H1 (cell line): ENCODE data around the gene DOCK8. TPM values are rescaled to one million over a fixed set of nuclear protein-coding genes. Genes with fewer than 3 reads are reported as not detected.

Source experiments
- CTCF ChIA-PET: fragments of 300-600 bp; sonication (Branson Sonifier 250); formaldehyde crosslinking; loops from one replicate; lab custom pipeline; 2021; ENCODE audit not compliant: partially characterized antibody; lab: Charles Lee
- POLR2A ChIA-PET: fragments of 300-600 bp; sonication (Branson Sonifier 250); formaldehyde crosslinking; loops from one replicate; lab custom pipeline; 2021; ENCODE audit warnings: inconsistent platforms; ENCODE audit not compliant: partially characterized antibody; lab: Charles Lee
- DNase-seq, 2 experiments: peaks; one replicate each; pipeline versions ENCODE4 v3.0.0 to v3.0.0-alpha.2; 2010 to 2022; ENCODE audit warnings: low spot score in 2 of 2, low read depth in 1 of 2, mixed read lengths in 1 of 2
- FAIRE-seq: peaks from 2 replicates; lab custom pipeline; 2011; peaks lifted over from hg19 to GRCh38; lab: Jason Lieb, UNC
- H2AFZ ChIP-seq: 2 replicates; pipeline ENCODE4 v1.8.1; 2012; ENCODE audit warnings: low read length, inconsistent platforms
- H2AK5ac ChIP-seq: 2 replicates; pipeline ENCODE4 v1.6.1; 2013; ENCODE audit warnings: low read depth, low read length
- H2BK120ac ChIP-seq: replicated peaks from 2 replicates; pipeline ENCODE3; 2013; ENCODE audit warnings: low read depth, low read length, inconsistent platforms
- H2BK12ac ChIP-seq: 2 replicates; pipeline ENCODE4 v1.6.1; 2013; ENCODE audit warnings: low read depth, low read length
- H2BK15ac ChIP-seq: 2 replicates; pipeline ENCODE4 v1.6.1; 2013; ENCODE audit warnings: low read length
- H2BK20ac ChIP-seq: 2 replicates; pipeline ENCODE4 v1.6.1; 2013; ENCODE audit warnings: low read length
- H2BK5ac ChIP-seq: 2 replicates; pipeline ENCODE4 v1.6.1; 2013; ENCODE audit warnings: low read depth, low read length
- H3K14ac ChIP-seq: 2 replicates; pipeline ENCODE4 v1.6.1; 2013; ENCODE audit warnings: inconsistent platforms; ENCODE audit not compliant: insufficient read length
- H3K18ac ChIP-seq: 2 replicates; pipeline ENCODE4 v1.6.1; 2013; ENCODE audit warnings: low read length; ENCODE audit errors: extremely low read depth
- H3K23ac ChIP-seq: 2 replicates; pipeline ENCODE4 v1.6.1; 2013; ENCODE audit warnings: inconsistent platforms; ENCODE audit not compliant: insufficient read length
- H3K23me2 ChIP-seq: 2 replicates; pipeline ENCODE4 v1.6.1; 2013; ENCODE audit warnings: low read depth, low read length
- H3K27ac ChIP-seq: 2 replicates; pipeline ENCODE4 v1.6.1; 2011; ENCODE audit warnings: low read depth, low read length, inconsistent platforms
- H3K27me3 ChIP-seq, 4 experiments: replicated peaks in 1 of 4; 1 replicate in 1 of 4; 2 replicates in 3 of 4; pipeline versions ENCODE4 v1.6.1 to v1.8.1; 2011 to 2013; ENCODE audit warnings: low read length in 3 of 4, mild to moderate bottlenecking in 3 of 4, inconsistent platforms in 2 of 4, mixed read lengths in 2 of 4, moderate library complexity in 1 of 4; ENCODE audit not compliant: control insufficient read depth in 3 of 4, insufficient read depth in 3 of 4; ENCODE audit errors: extremely low read depth in 1 of 4
- H3K36me3 ChIP-seq, 4 experiments: 2 replicates each; pipeline versions ENCODE4 v1.6.1 to v1.8.1; 2011 to 2013; ENCODE audit warnings: mild to moderate bottlenecking in 4 of 4, low read length in 3 of 4, moderate library complexity in 2 of 4, control low read depth in 1 of 4, inconsistent platforms in 1 of 4; ENCODE audit not compliant: insufficient read depth in 4 of 4, control insufficient read depth in 2 of 4
- H3K4ac ChIP-seq: replicated peaks from 2 replicates; pipeline ENCODE3; 2013; ENCODE audit warnings: low read length, low read depth, mixed read lengths, inconsistent platforms; ENCODE audit not compliant: insufficient read length
- H3K4me1 ChIP-seq, 4 experiments: replicated peaks in 1 of 4; 1 replicate in 1 of 4; 2 replicates in 3 of 4; pipeline versions ENCODE4 v1.6.1 to v1.8.1; 2011 to 2013; ENCODE audit warnings: low read length in 3 of 4, inconsistent platforms in 2 of 4, mixed read lengths in 1 of 4; ENCODE audit not compliant: insufficient read depth in 4 of 4, control insufficient read depth in 3 of 4
- H3K4me2 ChIP-seq, 2 experiments: 2 replicates each; pipeline versions ENCODE4 v1.6.1 to v1.8.1; 2011 to 2013; ENCODE audit warnings: low read depth in 2 of 2, low read length in 2 of 2, control low read depth in 1 of 2, inconsistent platforms in 1 of 2, mild to moderate bottlenecking in 1 of 2; ENCODE audit not compliant: insufficient read depth in 1 of 2
- H3K4me3 ChIP-seq, 4 experiments: fragments of 200-600, 300-600 bp in 1 of 4; sonication (generic), shearing (Covaris generic), sonication (Bioruptor Twin) in 1 of 4; 2 replicates each; pipeline versions ENCODE4 v1.5.1 to v1.8.1; 2011 to 2016; ENCODE audit warnings: low read length in 4 of 4, low read depth in 3 of 4, control low read depth in 2 of 4, inconsistent platforms in 2 of 4, mild to moderate bottlenecking in 2 of 4, mixed read lengths in 1 of 4, moderate library complexity in 1 of 4; ENCODE audit not compliant: insufficient read depth in 2 of 4; ENCODE audit errors: extremely low read depth in 1 of 4
- H3K56ac ChIP-seq: replicated peaks from 2 replicates; pipeline ENCODE3; 2013; ENCODE audit warnings: low read depth, mild to moderate bottlenecking, mixed read lengths, low read length, inconsistent platforms; ENCODE audit not compliant: insufficient read length
- H3K79me1 ChIP-seq: 2 replicates; pipeline ENCODE4 v1.6.1; 2013; ENCODE audit warnings: low read depth, low read length, control low read depth
- H3K79me2 ChIP-seq, 2 experiments: 2 replicates each; pipeline versions ENCODE4 v1.6.1 to v1.8.1; 2012 to 2013; ENCODE audit warnings: low read length in 2 of 2, mild to moderate bottlenecking in 2 of 2, inconsistent platforms in 1 of 2; ENCODE audit not compliant: insufficient read depth in 2 of 2, control insufficient read depth in 1 of 2
- H3K9ac ChIP-seq, 4 experiments: replicated peaks in 1 of 4; 1 replicate in 1 of 4; 2 replicates in 3 of 4; pipeline versions ENCODE4 v1.6.1 to v1.8.1; 2011 to 2013; ENCODE audit warnings: low read depth in 3 of 4, low read length in 3 of 4, control low read depth in 2 of 4, mild to moderate bottlenecking in 2 of 4, moderate library complexity in 2 of 4, inconsistent platforms in 1 of 4; ENCODE audit errors: extremely low read depth in 1 of 4
- H3K9me3 ChIP-seq, 2 experiments: 2 replicates each; pipeline versions ENCODE4 v1.6.1 to v1.8.1; 2012 to 2013; ENCODE audit warnings: mild to moderate bottlenecking in 2 of 2, moderate library complexity in 2 of 2, control low read depth in 1 of 2, inconsistent platforms in 1 of 2, low read depth in 1 of 2, low read length in 1 of 2, mixed read lengths in 1 of 2; ENCODE audit not compliant: insufficient read depth in 2 of 2
- H4K20me1 ChIP-seq, 2 experiments: replicated peaks in 1 of 2; 2 replicates each; pipeline versions ENCODE3 to v1.8.1; 2011 to 2013; ENCODE audit warnings: inconsistent platforms in 2 of 2, low read length in 2 of 2, mild to moderate bottlenecking in 1 of 2; ENCODE audit not compliant: insufficient read depth in 2 of 2, control insufficient read depth in 1 of 2
- H4K5ac ChIP-seq: 2 replicates; pipeline ENCODE4 v1.6.1; 2013; ENCODE audit warnings: low read length, low read depth, mixed read lengths, inconsistent platforms; ENCODE audit not compliant: insufficient read length
- H4K8ac ChIP-seq: 2 replicates; pipeline ENCODE4 v1.8.0; 2013; ENCODE audit warnings: mild to moderate bottlenecking, moderate library complexity, low read length, inconsistent platforms; ENCODE audit not compliant: insufficient read depth; ENCODE audit errors: extremely low read depth
- H4K91ac ChIP-seq: replicated peaks from 2 replicates; pipeline ENCODE3; 2013; ENCODE audit warnings: low read length, mixed read lengths, inconsistent platforms; ENCODE audit not compliant: insufficient read length
- ATF3 ChIP-seq: IDR thresholded peaks from 2 replicates; pipeline ENCODE4 v1.6.1; 2011; ENCODE audit warnings: low read depth, mild to moderate bottlenecking, low read length; ENCODE audit not compliant: insufficient read depth
- CEBPB ChIP-seq: IDR thresholded peaks from 2 replicates; pipeline ENCODE4 v1.6.1; 2012; ENCODE audit warnings: low read depth, low read length
- CHD2 ChIP-seq: IDR thresholded peaks from 2 replicates; pipeline ENCODE4 v1.6.1; 2012; ENCODE audit warnings: low read length, improper control_type of control experiment
- CREB1 ChIP-seq: IDR thresholded peaks from 2 replicates; pipeline ENCODE4 v1.6.1; 2012; ENCODE audit warnings: inconsistent platforms
- EZH2 ChIP-seq: fragments of 200-600 bp; sonication (generic); IDR thresholded peaks from 2 replicates; pipeline ENCODE4 v1.7.1; 2012; ENCODE audit warnings: low read depth, mild to moderate bottlenecking, moderate library complexity, low read length, inconsistent platforms; ENCODE audit not compliant: severe bottlenecking
- JUND ChIP-seq: IDR thresholded peaks from 2 replicates; pipeline ENCODE4 v1.6.1; 2011; ENCODE audit warnings: mild to moderate bottlenecking, improper control_type of control experiment, low read length
- POLR2A ChIP-seq, 2 experiments: IDR thresholded peaks; 1 replicate in 1 of 2; 2 replicates in 1 of 2; pipeline ENCODE4 v1.6.1; 2011; ENCODE audit warnings: low read depth in 2 of 2, low read length in 2 of 2, mild to moderate bottlenecking in 2 of 2; ENCODE audit errors: control extremely low read depth in 1 of 2
- POLR2AphosphoS5 ChIP-seq: IDR thresholded peaks from 2 replicates; pipeline ENCODE4 v1.6.1; 2011; ENCODE audit warnings: low read depth, low read length
- RNF2 ChIP-seq: fragments of 200-900, 300-1000 bp; sonication (generic); IDR thresholded peaks from 2 replicates; pipeline ENCODE4 v1.7.1; 2016; ENCODE audit warnings: borderline replicate concordance, low read depth, mild to moderate bottlenecking, antibody characterized with exemption, low read length; ENCODE audit not compliant: poor library complexity, severe bottlenecking; ENCODE audit errors: missing control alignments
- SIX5 ChIP-seq: IDR thresholded peaks from 2 replicates; pipeline ENCODE4 v1.6.1; 2011; ENCODE audit warnings: mild to moderate bottlenecking, low read depth, low read length
- TAF7 ChIP-seq: optimal IDR thresholded peaks from 2 replicates; pipeline ENCODE3; 2011; ENCODE audit warnings: low read depth, mild to moderate bottlenecking, inconsistent platforms, low read length, moderate library complexity, borderline replicate concordance
- TEAD4 ChIP-seq: IDR thresholded peaks from 2 replicates; pipeline ENCODE4 v1.6.1; 2012; ENCODE audit warnings: low read depth, low read length, inconsistent platforms, mixed read lengths
- WGBS, 2 experiments: shearing (Covaris generic) in 1 of 2; methylation state at CpG; one replicate each; pipeline versions ENCODE4 v1.1.6 to v1.1.7; 2013 to 2015; ENCODE audit warnings: low lambda C conversion rate in 2 of 2, mixed read lengths in 2 of 2, inconsistent platforms in 1 of 2, low coverage in 1 of 2, missing lambda C conversion rate in 1 of 2; ENCODE audit not compliant: insufficient replicate concordance in 2 of 2, insufficient coverage in 1 of 2, insufficient read length in 1 of 2; ENCODE audit errors: extremely low coverage in 1 of 2, missing lambda C conversion rate in 1 of 2; 5-methylcytosine and 5-hydroxymethylcytosine counted together
- polyA plus RNA-seq, 7 experiments: library from polyadenylated mRNA; depleted of rRNA in 3 of 7; stranded (reverse) in 5 of 7; unstranded in 2 of 7; fragments of >200 nt in 5 of 7; fragments of 200-250 nt in 2 of 7; gene quantifications; 1 replicate in 5 of 7; 2 replicates in 1 of 7; 4 replicates in 1 of 7; pipeline versions ENCODE4 v1.2.1 to v1.2.3, GENCODE V29; 2011 to 2013; ENCODE audit warnings: missing spikeins in 2 of 7, mixed read lengths in 2 of 7
- total RNA-seq: library from RNA; stranded (reverse); fragmentation: NEBNext Ultra II Directional; extraction: Animal tissue kit (Norgen Biotek cat#: 25700); gene quantifications from 2 replicates; pipeline ENCODE4 v1.2.1, GENCODE V29; 2021
- TF ChIP-seq, protein P1 (sequence below): IDR thresholded peaks from 2 replicates; pipeline ENCODE4 v1.6.1; 2012; ENCODE audit warnings: low read length, inconsistent platforms

The DOCK8 gene
- total and polyA plus RNA-seq, 2 of the 8 experiments (the other 6 are each of a cell fraction or from before 2014, with no cell fraction given) = 0.57 to 2.0 TPM

DNA sequence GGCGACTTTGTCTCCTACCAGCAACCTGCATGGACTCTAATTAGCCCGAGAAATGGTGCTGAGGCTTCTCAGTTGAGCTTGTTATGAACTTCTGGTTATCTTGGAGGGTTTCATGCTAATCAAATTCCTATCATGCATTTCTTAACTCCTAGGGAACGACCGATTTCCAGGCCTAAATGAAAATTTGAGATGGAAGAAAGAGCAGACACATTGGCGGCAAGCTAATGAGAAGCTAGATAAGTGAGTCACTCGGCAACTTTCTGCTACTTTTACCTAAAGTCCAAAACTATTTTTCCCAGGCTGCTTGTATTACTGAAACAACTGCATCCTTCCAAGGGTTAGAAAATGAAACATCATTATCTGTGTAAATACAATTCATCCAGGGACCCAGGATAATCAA, 207.2 kb downstream of the DOCK8 start:
- no peak overlapping the region for H3K14ac ChIP-seq
- no peaks in the 10 kb centered on the region for H3K27me3 ChIP-seq
- ChIA-PET POLR2A (no interaction called here), CTCF (no interaction called here)
- no peaks in the 10 kb centered on the region for H3K79me1 ChIP-seq
- H3K4me3 ChIP-seq = no peak overlapping the region
- no peak overlapping the region for H2BK12ac ChIP-seq
- no peak for DNase-seq
- no peaks in the 10 kb centered on the region for H4K20me1 ChIP-seq
- H3K18ac ChIP-seq = no peak overlapping the region
- no peak overlapping the region for H3K4ac ChIP-seq
- FAIRE-seq = no peak
- H4K5ac ChIP-seq = no peak overlapping the region
- H3K9me3 ChIP-seq = no peaks in the 10 kb centered on the region
- no peak overlapping the region for H4K91ac ChIP-seq
- H3K4me2 ChIP-seq = no peak overlapping the region
- no peak overlapping the region for H2AFZ ChIP-seq
- H4K8ac ChIP-seq = no peak overlapping the region
- no peak overlapping the region for H2BK20ac ChIP-seq
- no peak overlapping the region for H3K56ac ChIP-seq
- no peak overlapping the region for H3K9ac ChIP-seq
- no peak overlapping the region for H2BK15ac ChIP-seq
- no peak overlapping the region for H3K27ac ChIP-seq
- no peak overlapping the region for H2AK5ac ChIP-seq
- no peaks in the 10 kb centered on the region for H3K79me2 ChIP-seq
- H2BK120ac ChIP-seq = no peak overlapping the region
- H3K23ac ChIP-seq = no peak overlapping the region
- H3K36me3 ChIP-seq = no peaks in the 10 kb centered on the region
- H3K4me1 ChIP-seq = no peaks in the 10 kb centered on the region; a peak in 1 of 7 replicates
- 92% methylated on average over 6 of the region's 6 CpGs; no CpG with 5 or more reads in 1 of the 2 experiments for WGBS, 2 experiments
- no peak overlapping the region for H2BK5ac ChIP-seq
- H3K23me2 ChIP-seq = no peaks in the 10 kb centered on the region
- no peak for TF ChIP-seq CREB1
- TF ChIP-seq EZH2 = no peak
- no peak for TF ChIP-seq TEAD4
- no peak for TF ChIP-seq ATF3
- no peak for TF ChIP-seq POLR2A (IDR thresholded peaks at IDR 0.05; ENCODE audit: control extremely low read depth in 1 of 2, low read depth in 2 of 2, low read length in 2 of 2)
- TF ChIP-seq SIX5 = no peak
- TF ChIP-seq CHD2 = no peak
- TF ChIP-seq POLR2AphosphoS5 = no peak
- TF ChIP-seq, protein P1, sequence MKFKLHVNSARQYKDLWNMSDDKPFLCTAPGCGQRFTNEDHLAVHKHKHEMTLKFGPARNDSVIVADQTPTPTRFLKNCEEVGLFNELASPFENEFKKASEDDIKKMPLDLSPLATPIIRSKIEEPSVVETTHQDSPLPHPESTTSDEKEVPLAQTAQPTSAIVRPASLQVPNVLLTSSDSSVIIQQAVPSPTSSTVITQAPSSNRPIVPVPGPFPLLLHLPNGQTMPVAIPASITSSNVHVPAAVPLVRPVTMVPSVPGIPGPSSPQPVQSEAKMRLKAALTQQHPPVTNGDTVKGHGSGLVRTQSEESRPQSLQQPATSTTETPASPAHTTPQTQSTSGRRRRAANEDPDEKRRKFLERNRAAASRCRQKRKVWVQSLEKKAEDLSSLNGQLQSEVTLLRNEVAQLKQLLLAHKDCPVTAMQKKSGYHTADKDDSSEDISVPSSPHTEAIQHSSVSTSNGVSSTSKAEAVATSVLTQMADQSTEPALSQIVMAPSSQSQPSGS = no peak
- TF ChIP-seq TAF7 = no peak
- no peak for TF ChIP-seq CEBPB
- no peak for TF ChIP-seq JUND
- TF ChIP-seq RNF2 = no peak
